GM13976 (cell line): Measurements from ENCODE around the gene ZIC5.

Experiments
- DNase-seq: peaks from one replicate; pipeline ENCODE4 v3.0.0; 2012; ENCODE audit warnings: low spot score
- in situ Hi-C: fragments of 300-500 bp; cut with MboI; formaldehyde crosslinking; loops from one replicate; pipeline ENCODE4 v1.12.0; 2022; ENCODE audit warnings: low sequenced_read_pairs, mixed read lengths, inconsistent platforms; ENCODE audit not compliant: unreplicated experiment
- TF ChIP-seq, protein P1 (sequence below): IDR thresholded peaks from 2 replicates; pipeline ENCODE4 v1.5.1; 2012; ENCODE audit warnings: borderline replicate concordance, mild to moderate bottlenecking; ENCODE audit not compliant: insufficient read depth; ENCODE audit errors: extremely low read depth, missing control alignments, control extremely low read depth

The ZIC5 gene

DNA sequence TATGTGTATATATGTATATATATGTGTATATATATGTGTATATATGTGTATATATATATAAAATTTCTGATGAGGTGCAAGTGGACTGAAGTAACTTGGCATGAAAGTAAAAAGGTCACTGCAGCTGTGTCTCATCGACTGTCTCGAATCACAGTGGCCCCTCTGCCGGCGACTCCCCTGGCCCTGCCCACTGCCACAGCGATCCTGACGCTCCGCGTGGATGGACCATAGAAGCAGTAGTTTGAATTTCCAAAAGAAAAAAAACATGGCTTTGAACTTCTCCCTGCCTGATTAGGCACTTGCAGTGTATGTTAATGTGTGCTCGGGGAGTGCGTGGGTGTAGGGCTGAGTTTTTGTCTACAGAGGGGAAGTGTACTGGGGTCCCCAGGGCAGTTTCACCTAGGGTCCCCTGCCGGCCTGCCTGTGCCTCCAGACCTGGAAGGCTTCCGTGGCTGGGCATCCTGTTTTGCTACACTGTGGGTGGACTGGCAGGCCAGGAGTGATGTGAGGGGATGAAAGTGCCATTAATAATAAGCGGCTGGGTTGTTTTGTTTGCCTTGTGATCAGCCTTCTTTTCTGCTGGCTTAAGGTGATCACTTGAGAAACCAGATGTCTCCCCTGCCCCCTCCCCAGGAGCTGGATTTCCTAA, 10.8 kb downstream of the ZIC5 start:
- TF ChIP-seq, protein P1, sequence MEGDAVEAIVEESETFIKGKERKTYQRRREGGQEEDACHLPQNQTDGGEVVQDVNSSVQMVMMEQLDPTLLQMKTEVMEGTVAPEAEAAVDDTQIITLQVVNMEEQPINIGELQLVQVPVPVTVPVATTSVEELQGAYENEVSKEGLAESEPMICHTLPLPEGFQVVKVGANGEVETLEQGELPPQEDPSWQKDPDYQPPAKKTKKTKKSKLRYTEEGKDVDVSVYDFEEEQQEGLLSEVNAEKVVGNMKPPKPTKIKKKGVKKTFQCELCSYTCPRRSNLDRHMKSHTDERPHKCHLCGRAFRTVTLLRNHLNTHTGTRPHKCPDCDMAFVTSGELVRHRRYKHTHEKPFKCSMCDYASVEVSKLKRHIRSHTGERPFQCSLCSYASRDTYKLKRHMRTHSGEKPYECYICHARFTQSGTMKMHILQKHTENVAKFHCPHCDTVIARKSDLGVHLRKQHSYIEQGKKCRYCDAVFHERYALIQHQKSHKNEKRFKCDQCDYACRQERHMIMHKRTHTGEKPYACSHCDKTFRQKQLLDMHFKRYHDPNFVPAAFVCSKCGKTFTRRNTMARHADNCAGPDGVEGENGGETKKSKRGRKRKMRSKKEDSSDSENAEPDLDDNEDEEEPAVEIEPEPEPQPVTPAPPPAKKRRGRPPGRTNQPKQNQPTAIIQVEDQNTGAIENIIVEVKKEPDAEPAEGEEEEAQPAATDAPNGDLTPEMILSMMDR: no peak
- in situ Hi-C loops: no loop called here
- no peak for DNase-seq

DNA sequence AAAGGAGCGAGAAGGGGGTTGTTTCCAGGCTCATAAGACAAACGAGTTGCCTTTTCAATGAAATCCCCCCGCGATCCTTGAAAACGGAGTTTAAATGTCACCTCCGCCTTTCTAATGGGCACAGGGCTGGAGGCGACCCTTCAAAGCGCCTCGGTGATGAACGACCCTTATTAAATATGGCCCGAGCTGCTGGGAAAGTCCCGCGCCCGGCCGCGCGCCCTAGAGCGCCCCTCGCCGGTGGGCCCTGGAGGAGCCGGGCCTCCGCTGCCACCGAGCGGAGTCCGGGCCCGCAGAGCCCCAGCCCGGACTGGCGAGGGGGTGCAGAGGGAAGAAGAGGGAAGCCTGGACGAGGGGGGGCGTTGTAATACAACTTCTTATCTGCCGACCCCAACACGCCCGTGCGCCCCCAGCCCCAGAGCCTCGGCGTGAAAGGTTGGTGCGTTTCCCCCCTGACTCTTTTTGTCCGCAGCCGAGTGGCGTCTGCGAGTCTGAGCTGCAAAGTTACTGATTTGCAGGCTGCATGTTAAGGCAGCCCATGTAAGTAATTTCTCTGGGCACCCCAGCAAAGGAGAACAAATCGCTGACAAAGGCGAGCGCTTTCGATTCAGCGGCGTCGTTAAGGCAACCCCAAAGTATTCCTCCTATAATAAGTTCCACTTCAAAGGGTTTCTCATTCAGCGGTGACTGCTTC, 11.9 kb downstream of the ZIC5 start:
- DNase-seq: peak; percentile 40
- TF ChIP-seq, protein P1: no peak
- in situ Hi-C loops: no loop called here

DNA sequence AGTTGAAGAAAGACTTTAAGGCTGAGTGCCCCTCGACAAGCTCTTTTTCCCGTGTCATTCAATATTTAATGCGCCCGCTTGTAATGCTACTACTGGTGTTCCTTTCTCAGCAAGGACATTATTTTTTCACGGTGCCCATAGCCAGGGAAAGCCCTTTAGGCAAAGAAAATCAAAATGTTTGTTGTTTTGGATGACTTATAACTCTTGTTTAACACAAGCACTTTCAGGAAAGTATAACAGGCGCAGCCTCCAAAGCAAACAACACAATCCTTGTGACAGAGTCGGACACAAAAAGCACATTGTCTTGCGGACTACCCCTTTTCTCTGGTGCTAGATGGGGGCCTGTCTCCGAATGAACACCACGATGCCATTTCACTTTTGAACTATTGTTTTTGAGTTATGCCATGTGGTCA, 12.4 kb downstream of the ZIC5 start:
- TF ChIP-seq, protein P1: no peak
- no peak for DNase-seq
- in situ Hi-C loops: no loop called here

DNA sequence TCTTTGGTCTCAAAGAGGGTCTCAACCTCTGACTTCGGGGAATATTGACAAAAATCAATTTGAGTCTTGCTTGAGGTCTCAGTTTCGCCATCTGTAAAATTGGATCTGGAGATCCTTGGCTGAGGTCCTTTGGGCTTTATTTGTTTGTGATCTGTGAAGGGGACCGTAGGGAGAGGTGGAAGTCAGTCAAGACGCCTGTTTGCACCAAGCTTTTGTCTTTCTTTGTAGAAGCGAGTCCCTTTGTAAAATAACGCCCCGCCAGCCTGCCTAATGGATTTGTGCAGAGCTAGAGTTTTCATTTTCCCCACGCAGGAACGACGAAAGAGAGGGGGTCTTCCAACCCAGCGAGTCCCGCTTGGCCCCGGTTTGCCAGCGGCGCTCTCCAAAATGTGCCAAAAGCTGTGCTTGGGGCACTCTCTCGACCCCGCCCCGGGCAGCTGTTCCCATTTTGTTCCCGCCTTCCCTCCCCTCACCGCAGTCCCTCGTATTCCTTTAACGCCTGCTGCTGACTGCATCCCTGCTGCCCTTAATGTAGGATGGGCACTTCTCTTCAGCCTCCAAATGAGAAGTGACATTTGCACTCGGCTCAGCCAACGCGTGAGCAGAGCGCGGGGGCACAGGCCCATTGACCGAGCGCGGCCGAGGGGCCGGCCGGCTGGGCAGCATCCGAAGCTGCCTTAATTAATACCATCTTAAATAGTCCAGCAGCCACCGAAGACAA, 13.0 kb downstream of the ZIC5 start:
- in situ Hi-C loops: no loop called here
- TF ChIP-seq, protein P1: no peak
- DNase-seq: no peak

DNA sequence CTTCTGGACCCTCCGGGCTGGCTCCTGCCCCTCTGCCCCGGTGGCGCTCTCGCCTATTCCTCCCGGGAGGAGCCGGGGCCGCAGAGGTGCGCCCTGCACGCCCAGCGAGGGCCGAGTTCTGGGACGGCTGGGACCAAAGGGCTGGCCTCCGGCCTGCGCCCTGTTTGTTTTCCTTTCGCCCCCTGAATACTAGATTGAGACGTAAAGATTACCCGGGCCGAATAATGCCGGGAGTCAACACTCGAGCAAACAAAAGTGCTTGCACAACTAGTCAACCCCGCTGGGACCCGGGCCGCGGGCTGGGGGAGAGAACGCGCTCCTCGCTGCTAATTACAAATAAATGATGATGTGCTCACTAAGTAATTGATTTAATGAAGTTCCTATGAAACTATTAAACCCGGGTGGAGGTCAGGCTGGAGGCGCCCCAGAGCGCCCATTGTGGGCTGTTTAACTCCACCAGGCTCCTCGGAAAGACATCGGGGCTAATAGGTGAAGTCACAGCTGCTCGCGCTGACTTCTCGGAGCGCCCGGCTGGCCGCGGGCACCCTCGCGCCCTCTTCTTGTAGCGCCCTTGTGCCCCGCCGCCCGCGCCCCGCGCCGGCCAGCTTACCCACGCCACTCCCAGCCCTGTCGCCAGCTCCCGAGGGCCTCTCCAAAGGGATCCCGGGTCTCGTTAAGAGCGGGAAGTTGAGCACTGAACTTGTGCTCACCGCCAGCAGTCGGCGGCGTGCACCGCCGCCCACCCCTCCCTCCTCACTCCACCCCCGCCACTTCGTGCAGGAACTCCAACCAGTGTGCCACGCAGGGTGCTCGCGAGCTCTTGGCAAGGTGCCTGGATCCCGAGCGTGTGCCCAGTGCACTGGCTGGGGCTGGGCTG, 14.9 kb downstream of the ZIC5 start:
- peak; percentile 47 for DNase-seq
- TF ChIP-seq, protein P1: no peak
- in situ Hi-C loops: no loop called here
